HG03280 (cell line): Measurements from ENCODE around the gene SPACA4.
"Not testable (repeated sequence)": the region's sequence is repeated elsewhere in the genome, so short reads cannot be mapped to it uniquely, and the experiment has no call there.

Source experiments
- ATAC-seq: cut with Tn5 transposase; IDR thresholded peaks from one replicate; pipeline ENCODE4 v1.9.1; 2021; ENCODE audit warnings: mild to moderate bottlenecking, moderate library complexity; ENCODE audit not compliant: unreplicated experiment

SPACA4 gene

GRCh38 chr19:48606463-48607358 lies at the start of gene SPACA4:
SPACA4 (plus strand) TSS chr19:48606742; CDS start chr19:48606979, 237 bp downstream.
- ATAC-seq = no peak

- ATAC-seq = no peak
Measured at GRCh38 chr19:48556825-48557224, 49.7 kb upstream of the SPACA4 start.

- ATAC-seq = no peak
Measured at GRCh38 chr19:48558018-48558684, 48.4 kb upstream of the SPACA4 start.

- ATAC-seq = no peak
Measured at GRCh38 chr19:48560095-48560530, 46.4 kb upstream of the SPACA4 start.

GRCh38 chr19:48561412-48561811 lies 45.1 kb upstream of the SPACA4 start:
- no peak for ATAC-seq

- ATAC-seq = no peak
Measured at GRCh38 chr19:48565090-48565489, 41.5 kb upstream of the SPACA4 start.

- no peak for ATAC-seq
Measured at GRCh38 chr19:48568345-48568886, 38.1 kb upstream of the SPACA4 start.

- ATAC-seq = no peak
Measured at GRCh38 chr19:48569814-48570213, 36.7 kb upstream of the SPACA4 start.

GRCh38 chr19:48571378-48572162 lies 35.0 kb upstream of the SPACA4 start:
- no peak for ATAC-seq

- ATAC-seq = no peak
Measured at GRCh38 chr19:48573163-48573505, 33.4 kb upstream of the SPACA4 start.

GRCh38 chr19:48575931-48576622 lies 30.5 kb upstream of the SPACA4 start:
- ATAC-seq = no peak

- ATAC-seq = not testable (repeated sequence)
Measured at GRCh38 chr19:48577908-48578307, 28.6 kb upstream of the SPACA4 start.

GRCh38 chr19:48578891-48579290 lies 27.7 kb upstream of the SPACA4 start:
- no peak for ATAC-seq

- no peak for ATAC-seq
Measured at GRCh38 chr19:48582168-48582567, 24.4 kb upstream of the SPACA4 start.

GRCh38 chr19:48587387-48587786 lies 19.2 kb upstream of the SPACA4 start:
- no peak for ATAC-seq

GRCh38 chr19:48588670-48589401 lies 17.7 kb upstream of the SPACA4 start:
- ATAC-seq = no peak

- no peak for ATAC-seq
Measured at GRCh38 chr19:48591021-48591420, 15.5 kb upstream of the SPACA4 start.

- ATAC-seq = no peak
Measured at GRCh38 chr19:48595171-48595570, 11.4 kb upstream of the SPACA4 start.

- no peak for ATAC-seq
Measured at GRCh38 chr19:48595833-48596232, 10.7 kb upstream of the SPACA4 start.

- ATAC-seq = no peak
Measured at GRCh38 chr19:48596237-48596636, 10.3 kb upstream of the SPACA4 start.
